Hematopoietic multipotent progenitor cell treated with erythropoietin and hydrocortisone succinate and interleukin-3 and kit ligand, for 15 days (in vitro differentiated cells): ENCODE measurements around the gene PLOD1.
"Not testable (repeated sequence)": the region's sequence is repeated elsewhere in the genome, so short reads cannot be mapped to it uniquely, and the experiment has no call there.

Source experiments
- DNase-seq: peaks from one replicate; pipeline ENCODE4 v3.0.0-alpha.2; 2015; ENCODE audit warnings: low spot score

Gene PLOD1

GRCh38 chr1:11934302-11935056, at the start of gene PLOD1:
TSS of gene PLOD1 (plus strand) at chr1:11934717. CDS start at chr1:11934780, 63 bp downstream.
- DNase-seq: peak; percentile 86

- no peak for DNase-seq
These were observed 48.6 kb upstream of the PLOD1 start for GRCh38 chr1:11885916-11886315.

GRCh38 chr1:11886986-11887665, 47.4 kb upstream of the PLOD1 start:
- no peak for DNase-seq

- DNase-seq: no peak
These were observed 46.9 kb upstream of the PLOD1 start for GRCh38 chr1:11887666-11888007.

GRCh38 chr1:11888206-11888876, 46.2 kb upstream of the PLOD1 start:
- no peak for DNase-seq

- DNase-seq: no peak
These were observed 45.7 kb upstream of the PLOD1 start for GRCh38 chr1:11888877-11889208.

- no peak for DNase-seq
These were observed 42.9 kb upstream of the PLOD1 start for GRCh38 chr1:11891433-11892186.

GRCh38 chr1:11893907-11894251, 40.6 kb upstream of the PLOD1 start:
- peak; percentile 84 for DNase-seq

- DNase-seq: not testable (repeated sequence)
These were observed 40.0 kb upstream of the PLOD1 start for GRCh38 chr1:11894501-11894900.

GRCh38 chr1:11898086-11898785, 36.3 kb upstream of the PLOD1 start:
- DNase-seq: no peak

GRCh38 chr1:11898831-11899467, 35.6 kb upstream of the PLOD1 start:
- DNase-seq: no peak

- DNase-seq: not testable (repeated sequence)
These were observed 33.1 kb upstream of the PLOD1 start for GRCh38 chr1:11901446-11901845.

GRCh38 chr1:11903210-11903609, 31.3 kb upstream of the PLOD1 start:
- no peak for DNase-seq

GRCh38 chr1:11904156-11904555, 30.4 kb upstream of the PLOD1 start:
- DNase-seq: not testable (repeated sequence)

GRCh38 chr1:11904978-11905377, 29.5 kb upstream of the PLOD1 start:
- no peak for DNase-seq

- DNase-seq: no peak
These were observed 27.6 kb upstream of the PLOD1 start for GRCh38 chr1:11906870-11907269.

- peak; percentile 97 for DNase-seq
These were observed 27.0 kb upstream of the PLOD1 start for GRCh38 chr1:11907275-11908094.

GRCh38 chr1:11908095-11908675, 26.3 kb upstream of the PLOD1 start:
- peak; percentile 90 for DNase-seq

GRCh38 chr1:11910914-11911228, 23.6 kb upstream of the PLOD1 start:
- not testable (repeated sequence) for DNase-seq

GRCh38 chr1:11912000-11912399, 22.5 kb upstream of the PLOD1 start:
- DNase-seq: no peak
